ENCODE data around the gene OR5K2.

The OR5K2 gene

DNA sequence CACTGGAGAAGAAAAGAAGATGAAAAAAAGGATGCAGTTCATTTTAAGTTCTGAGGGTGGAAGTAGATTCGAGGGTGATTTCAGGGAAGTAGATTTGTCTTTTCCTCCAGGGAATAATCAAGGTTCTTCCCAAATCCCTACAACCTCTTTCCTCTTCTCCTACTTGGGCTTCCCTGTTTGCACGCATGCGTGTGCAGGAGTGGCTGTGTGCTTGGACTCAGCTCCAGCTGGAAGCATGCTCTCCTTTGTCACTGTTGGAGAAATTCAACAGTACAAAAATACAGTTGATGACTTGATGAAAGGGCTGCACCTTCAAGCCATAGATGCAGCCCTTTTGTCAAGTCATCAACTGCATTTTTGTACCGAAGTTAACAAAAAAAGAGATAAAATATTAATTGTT lies 3.8 kb downstream of the OR5K2 start:
- Histone ChIP-seq H3K27me3 (replicated peaks; ENCODE audit: control insufficient read depth, insufficient read depth, low read length) (no peaks in the 10 kb centered on the region), H3K36me3 (ENCODE audit: control insufficient read depth, insufficient read depth, low read length) (no peaks in the 10 kb centered on the region), H3K4me3 (replicated peaks; ENCODE audit: low read depth, low read length) (no peak overlapping the region)
- TF ChIP-seq CTCF (IDR thresholded peaks at IDR 0.05; ENCODE audit: insufficient read depth, low read length, poor library complexity, severe bottlenecking) = no peak
- DNase-seq (ENCODE audit: extremely low read depth, insufficient read length) = no peak

DNA sequence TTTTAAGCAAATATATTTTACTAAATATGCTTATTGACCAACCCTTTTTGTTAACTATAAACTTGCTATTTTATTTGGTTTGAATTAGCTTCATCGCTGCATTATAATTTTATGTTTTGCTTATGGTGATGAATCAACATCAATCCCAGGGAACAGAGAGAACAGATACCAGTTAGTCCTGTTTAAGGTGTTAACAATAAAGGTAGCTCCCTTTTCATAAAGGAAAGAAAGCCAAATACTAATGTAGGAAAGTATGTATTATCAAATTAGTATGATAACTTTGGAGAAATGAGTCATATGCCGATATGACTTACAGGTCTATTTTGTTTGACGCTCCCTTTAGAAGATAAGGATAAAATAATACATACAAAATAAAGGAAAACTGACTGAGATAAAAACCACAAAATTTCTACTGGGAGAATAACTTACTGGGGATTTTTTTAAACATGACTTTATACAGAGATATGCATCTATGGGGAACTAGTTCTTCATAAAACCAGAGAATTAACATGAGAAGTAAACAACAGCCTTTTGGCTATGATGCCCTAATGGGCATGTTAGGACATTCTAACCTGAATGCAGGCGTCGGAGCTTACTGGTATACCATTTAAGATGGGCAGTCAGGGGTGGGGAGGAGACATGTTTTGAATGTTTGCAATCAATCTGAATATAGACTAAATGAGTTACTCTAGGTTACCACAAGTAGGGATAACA lies 4.5 kb downstream of the OR5K2 start:
- H3K4me3 ChIP-seq (replicated peaks; ENCODE audit: low read depth, low read length) = no peak overlapping the region
- DNase-seq (ENCODE audit: extremely low read depth, insufficient read length) = no peak
- TF ChIP-seq CTCF (IDR thresholded peaks at IDR 0.05; ENCODE audit: insufficient read depth, low read length, poor library complexity, severe bottlenecking) = no peak

DNA sequence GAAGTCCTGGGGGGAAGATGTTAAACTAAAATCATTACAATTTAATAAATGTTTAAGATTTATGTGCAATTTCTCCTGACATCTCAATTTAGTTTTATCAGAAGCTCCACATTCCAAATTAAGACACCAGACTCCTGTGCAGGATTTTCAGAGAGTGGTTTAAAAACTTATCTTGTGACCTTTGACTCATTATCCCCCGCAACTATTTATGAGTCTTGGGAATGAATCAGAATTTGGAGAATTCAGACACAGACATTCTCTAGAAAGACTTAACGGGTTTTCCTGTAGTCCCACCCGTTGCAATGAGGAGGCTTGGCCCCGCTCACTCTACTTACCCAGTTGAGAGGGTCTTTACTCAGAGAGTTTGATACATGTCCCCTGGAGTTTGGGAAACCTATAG lies 7.1 kb downstream of the OR5K2 start:
- Histone ChIP-seq H3K27me3 (replicated peaks; ENCODE audit: control insufficient read depth, insufficient read depth, low read length) (no peaks in the 10 kb centered on the region), H3K36me3 (ENCODE audit: control insufficient read depth, insufficient read depth, low read length) (no peaks in the 10 kb centered on the region), H3K4me3 (replicated peaks; ENCODE audit: low read depth, low read length) (no peak overlapping the region)
- TF ChIP-seq CTCF (IDR thresholded peaks at IDR 0.05; ENCODE audit: insufficient read depth, low read length, poor library complexity, severe bottlenecking) = no peak
- DNase-seq (ENCODE audit: extremely low read depth, insufficient read length) = no peak

More for the DNA sequence above, 4.5 kb downstream of the OR5K2 start:
- H3K27me3 ChIP-seq (replicated peaks; ENCODE audit: control insufficient read depth, insufficient read depth, low read length) = no peaks in the 10 kb centered on the region
- no peaks in the 10 kb centered on the region for H3K36me3 ChIP-seq (ENCODE audit: control insufficient read depth, insufficient read depth, low read length)

DNA sequence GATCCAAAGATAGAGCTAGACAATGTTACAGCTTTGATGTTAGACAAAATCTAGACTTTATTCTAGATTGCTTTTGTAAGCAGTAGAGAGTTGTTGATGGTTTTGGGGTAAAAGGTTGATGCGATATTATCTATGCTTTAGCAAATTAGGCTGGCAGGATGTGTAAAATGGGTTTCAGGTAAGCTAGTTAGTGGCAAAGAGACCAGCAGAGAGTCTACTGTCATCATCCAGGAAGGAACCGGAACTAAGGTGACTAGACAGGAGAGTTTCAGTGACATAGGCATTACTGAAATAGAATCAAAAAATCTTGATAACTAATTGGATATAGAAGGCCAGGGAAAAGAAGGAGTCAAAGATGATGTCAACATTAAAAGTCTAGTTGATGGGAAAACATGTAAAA lies 11.1 kb downstream of the OR5K2 start:
- Histone ChIP-seq H3K27me3 (replicated peaks; ENCODE audit: control insufficient read depth, insufficient read depth, low read length) (no peaks in the 10 kb centered on the region), H3K4me3 (replicated peaks; ENCODE audit: low read depth, low read length) (no peak overlapping the region), H3K36me3 (ENCODE audit: control insufficient read depth, insufficient read depth, low read length) (0 out of 2 replicates have a peak, but pooled peaks cover 2% of the 10 kb centered on the region)
- no peak for DNase-seq (ENCODE audit: extremely low read depth, insufficient read length)
- no peak for TF ChIP-seq CTCF (IDR thresholded peaks at IDR 0.05; ENCODE audit: insufficient read depth, low read length, poor library complexity, severe bottlenecking)

GRCh38 chr3:98512576-98512975 lies 15.1 kb downstream of the OR5K2 start:
- H3K36me3 ChIP-seq (ENCODE audit: control insufficient read depth, insufficient read depth, low read length) = peaks cover 6% of the 10 kb centered on the region
- DNase-seq (ENCODE audit: extremely low read depth, insufficient read length) = no peak
- no peak for TF ChIP-seq CTCF (IDR thresholded peaks at IDR 0.05; ENCODE audit: insufficient read depth, low read length, poor library complexity, severe bottlenecking)
- H3K27me3 ChIP-seq (replicated peaks; ENCODE audit: control insufficient read depth, insufficient read depth, low read length) = no peaks in the 10 kb centered on the region
- no peak overlapping the region for H3K4me3 ChIP-seq (replicated peaks; ENCODE audit: low read depth, low read length)

GRCh38 chr3:98513091-98513511 lies 15.6 kb downstream of the OR5K2 start:
- Histone ChIP-seq H3K27me3 (replicated peaks; ENCODE audit: control insufficient read depth, insufficient read depth, low read length) (no peaks in the 10 kb centered on the region), H3K36me3 (ENCODE audit: control insufficient read depth, insufficient read depth, low read length) (peaks cover 6% of the 10 kb centered on the region), H3K4me3 (replicated peaks; ENCODE audit: low read depth, low read length) (no peak overlapping the region)
- no peak for DNase-seq (ENCODE audit: extremely low read depth, insufficient read length)
- TF ChIP-seq CTCF (IDR thresholded peaks at IDR 0.05; ENCODE audit: insufficient read depth, low read length, poor library complexity, severe bottlenecking) = no peak

Measured in GM06990 (cell line).